NAMALWA (cell line): ENCODE results near the gene POLR1A.
A peak's percentile ranks its signal among the peaks of the same experiment; 100 is the strongest.

Experiments
- DNase-seq: peaks from one replicate; pipeline ENCODE4 v3.0.0-alpha.2; 2015; ENCODE audit warnings: low spot score

The POLR1A gene

GRCh38 chr2:85978883-85979780 lies 126.6 kb downstream of the POLR1A start:
- DNase-seq = peak; percentile 13

GRCh38 chr2:85976106-85976920 lies 129.4 kb downstream of the POLR1A start:
- DNase-seq = no peak

DNA sequence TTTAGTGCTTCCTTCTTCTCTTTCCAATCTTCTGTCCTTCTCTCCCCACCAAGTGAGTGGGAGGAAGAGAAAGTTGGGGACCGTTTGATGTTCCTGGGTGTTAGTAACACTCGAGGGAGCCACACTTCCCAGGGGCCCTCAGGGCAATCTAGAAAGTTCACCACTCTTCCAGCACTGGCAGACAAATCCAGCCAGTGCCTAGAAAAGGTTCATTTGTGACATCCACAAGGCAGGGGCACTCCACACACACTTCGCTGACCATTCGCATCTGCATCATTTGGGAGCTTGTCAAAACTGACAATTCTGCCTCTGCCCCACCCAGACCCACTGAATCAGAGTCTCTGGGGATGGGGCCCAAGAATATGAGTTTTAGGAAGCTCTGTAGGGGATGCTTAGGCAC lies 130.1 kb downstream of the POLR1A start:
- no peak for DNase-seq

- no peak for DNase-seq
These were observed 131.3 kb downstream of the POLR1A start for GRCh38 chr2:85974390-85974789.

- no peak for DNase-seq
These were observed 133.3 kb downstream of the POLR1A start for GRCh38 chr2:85972355-85972754.

- DNase-seq = no peak
These were observed 134.3 kb downstream of the POLR1A start for GRCh38 chr2:85971366-85971765.
